D721Med (cell line): Measurements from ENCODE around the gene SRGAP3.

Experiments used
- DNase-seq: peaks from one replicate; pipeline ENCODE4 v3.0.0; 2011; ENCODE audit warnings: low spot score; ENCODE audit not compliant: insufficient read length
- FAIRE-seq: peaks from 2 replicates; lab custom pipeline; 2011; peaks lifted over from hg19 to GRCh38; lab: Jason Lieb, UNC
- CTCF ChIP-seq: IDR thresholded peaks from 2 replicates; pipeline ENCODE4 v1.5.1; 2012; ENCODE audit warnings: mild to moderate bottlenecking, control low read depth; ENCODE audit not compliant: insufficient read depth; ENCODE audit errors: missing control alignments

Gene SRGAP3

DNA sequence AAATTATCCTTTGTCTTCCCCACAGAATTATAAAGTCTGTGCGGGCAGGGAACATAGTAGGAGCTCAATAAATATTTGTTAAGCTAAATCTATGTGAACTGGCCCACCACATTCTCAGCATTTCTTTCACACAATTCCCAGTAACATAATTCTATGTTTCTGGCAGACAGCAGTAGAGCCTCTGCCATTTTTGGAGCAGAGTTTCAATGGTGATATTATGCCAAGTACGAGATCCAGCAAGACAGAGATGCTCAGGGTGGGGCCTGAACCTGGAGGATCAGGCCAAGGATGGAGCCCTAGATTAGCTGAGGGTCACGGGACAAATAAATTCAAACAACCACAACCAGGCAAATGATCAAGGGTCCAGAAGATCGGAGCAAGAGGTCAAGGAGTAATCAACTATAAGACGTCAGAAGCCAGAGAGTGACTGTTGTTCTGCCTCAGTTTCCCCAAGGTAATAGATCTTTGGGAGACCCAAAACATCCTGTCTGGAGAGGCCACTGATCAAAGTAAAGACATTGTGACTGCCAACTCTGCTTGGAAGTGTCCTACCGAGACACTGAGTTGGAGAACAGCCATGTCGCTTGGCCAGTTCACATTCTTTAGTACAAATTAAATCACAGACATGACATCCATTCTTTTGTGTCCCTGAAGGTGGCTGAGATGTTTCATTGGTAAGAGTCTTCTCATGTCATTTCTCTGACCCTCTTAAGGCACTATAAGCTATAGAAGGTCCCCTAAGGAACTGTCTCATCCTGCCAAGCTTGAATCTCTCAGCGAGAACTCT lies 15.4 kb downstream of the SRGAP3 start:
- no peak for DNase-seq
- no peak for FAIRE-seq
- TF ChIP-seq CTCF = no peak

- no peak for FAIRE-seq
- no peak for DNase-seq
- no peak for TF ChIP-seq CTCF
These were observed 16.3 kb downstream of the SRGAP3 start for GRCh38 chr3:9233101-9233500.

GRCh38 chr3:9231937-9232336 lies 17.5 kb downstream of the SRGAP3 start:
- no peak for TF ChIP-seq CTCF
- FAIRE-seq (no peak), DNase-seq (no peak)

GRCh38 chr3:9231471-9231870 lies 18.0 kb downstream of the SRGAP3 start:
- DNase-seq (no peak), FAIRE-seq (no peak)
- no peak for TF ChIP-seq CTCF

- DNase-seq (no peak), FAIRE-seq (no peak)
- TF ChIP-seq CTCF = no peak
These were observed 18.4 kb downstream of the SRGAP3 start for GRCh38 chr3:9231006-9231405.

DNA sequence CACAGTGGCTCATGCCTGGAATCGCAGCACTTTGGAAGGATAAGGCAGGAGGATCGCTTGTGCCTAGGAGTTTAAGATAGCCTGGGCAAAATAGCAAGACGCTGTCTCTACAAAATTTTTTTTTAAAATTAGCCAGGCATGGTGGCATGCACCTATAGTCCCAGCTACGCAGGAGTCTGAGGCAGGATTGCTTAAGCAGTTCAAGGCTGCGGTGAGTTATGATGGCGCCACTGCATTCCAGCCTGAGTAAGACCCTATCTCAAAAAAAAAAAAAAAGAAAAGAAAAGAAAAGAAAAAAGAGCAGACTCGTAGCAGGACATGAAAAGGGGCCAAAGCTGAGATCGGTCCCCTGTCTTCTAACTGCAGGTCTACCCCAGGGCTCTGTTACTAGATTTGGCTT lies 18.9 kb downstream of the SRGAP3 start:
- TF ChIP-seq CTCF = no peak
- FAIRE-seq = no peak
- no peak for DNase-seq

DNA sequence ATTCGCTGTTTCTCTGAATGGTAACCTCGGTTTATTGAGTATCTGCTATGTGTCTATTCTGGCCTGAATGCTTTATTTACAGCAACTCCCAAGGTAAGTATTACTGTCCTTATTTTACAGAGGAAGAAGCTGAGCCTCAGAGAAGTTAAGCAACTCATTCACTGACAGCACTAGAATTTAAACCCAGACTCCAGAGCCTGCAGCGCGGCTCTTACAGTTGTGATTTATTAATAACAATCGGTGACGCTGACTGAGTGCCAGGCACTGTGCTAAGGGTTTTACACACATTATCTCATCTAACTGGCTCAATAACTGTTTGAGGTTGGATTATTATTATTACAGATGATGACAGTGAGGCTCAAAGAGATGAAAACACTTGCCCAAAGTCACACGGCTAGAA lies 19.6 kb downstream of the SRGAP3 start:
- TF ChIP-seq CTCF = no peak
- no peak for FAIRE-seq
- no peak for DNase-seq
